Endometrium (tissue), 2 donors: ENCODE results near the gene RITA1.
"Not testable (repeated sequence)": the region's sequence is repeated elsewhere in the genome, so short reads cannot be mapped to it uniquely, and the experiment has no call there.

Source experiments
- FAIRE-seq: peaks from 2 replicates; lab custom pipeline; 2012; peaks lifted over from hg19 to GRCh38; lab: Jason Lieb, UNC
- donor health status: control.
- donor health status: control.

The RITA1 gene

DNA sequence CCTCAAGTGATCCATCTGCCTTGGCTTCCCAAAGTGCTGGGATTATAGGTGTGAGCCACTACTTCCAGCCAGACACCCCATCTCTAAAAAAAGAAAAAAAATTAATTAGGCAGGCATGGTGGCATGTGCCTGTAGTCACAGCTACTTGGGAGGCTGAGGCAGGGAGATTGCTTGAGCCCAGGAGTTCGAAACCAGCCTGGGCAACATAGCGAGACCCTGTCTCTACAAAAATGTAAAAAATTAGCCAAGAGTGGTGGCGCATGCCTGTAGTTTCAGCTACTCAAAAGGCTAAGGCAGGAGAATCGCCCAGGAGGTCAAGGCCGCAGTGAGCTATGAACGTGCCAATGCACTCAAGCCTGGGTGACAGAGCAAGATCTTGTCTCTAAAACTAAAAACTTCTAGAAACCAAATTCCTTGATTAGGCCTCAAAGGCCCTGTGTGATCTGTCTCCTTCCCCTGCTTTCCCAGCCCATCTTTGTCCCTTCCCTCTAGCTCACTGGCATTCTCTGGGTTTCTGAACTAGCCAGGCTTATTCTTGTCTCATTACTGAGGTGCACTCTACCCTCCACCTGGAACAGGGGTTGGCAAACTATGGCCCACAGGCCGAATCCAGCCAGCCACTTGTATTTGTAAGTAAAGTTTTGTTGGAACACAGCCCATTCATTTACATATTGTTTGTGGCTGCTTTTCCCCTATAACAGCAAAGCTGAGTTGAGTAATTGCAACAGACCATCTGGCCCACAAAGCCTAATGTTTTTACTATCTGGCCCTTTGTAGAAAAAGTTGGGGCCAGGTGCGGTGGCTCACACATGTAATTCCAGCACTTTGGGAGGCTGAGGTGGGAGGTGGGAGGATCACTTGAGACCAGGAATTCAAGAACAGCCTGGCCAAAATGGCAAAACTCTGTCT lies 18.6 kb downstream of the RITA1 start:
- FAIRE-seq, result no peak

DNA sequence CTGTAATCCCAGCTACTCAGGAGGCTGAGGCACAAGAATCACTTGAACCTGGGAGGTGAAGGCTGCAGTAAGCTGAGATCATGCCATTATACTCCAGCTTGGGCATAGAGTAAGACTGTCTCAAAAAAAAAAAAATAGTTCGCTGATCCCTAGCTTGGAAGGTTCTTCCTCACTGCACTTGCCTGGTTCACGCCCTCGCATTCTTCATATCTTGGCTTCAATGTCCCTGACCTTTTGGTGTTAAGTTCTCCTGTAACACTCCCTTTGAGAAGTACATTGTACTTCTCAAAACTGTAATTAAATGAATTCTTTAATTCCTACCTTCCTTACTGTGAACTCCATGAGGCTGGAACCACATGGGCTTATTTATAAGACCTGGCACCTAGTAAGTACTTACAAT lies 19.3 kb downstream of the RITA1 start:
- FAIRE-seq, result no peak

- FAIRE-seq, result not testable (repeated sequence)
Observed at GRCh38 chr12:113206802-113207201, 21.3 kb downstream of the RITA1 start.

- no peak for FAIRE-seq
Observed at GRCh38 chr12:113207613-113208040, 22.1 kb downstream of the RITA1 start.

- FAIRE-seq, result no peak
Observed at GRCh38 chr12:113208041-113208934, 22.8 kb downstream of the RITA1 start.

- no peak for FAIRE-seq
Observed at GRCh38 chr12:113211160-113211559, 25.6 kb downstream of the RITA1 start.

GRCh38 chr12:113214895-113215400 lies 29.4 kb downstream of the RITA1 start:
- no peak for FAIRE-seq

DNA sequence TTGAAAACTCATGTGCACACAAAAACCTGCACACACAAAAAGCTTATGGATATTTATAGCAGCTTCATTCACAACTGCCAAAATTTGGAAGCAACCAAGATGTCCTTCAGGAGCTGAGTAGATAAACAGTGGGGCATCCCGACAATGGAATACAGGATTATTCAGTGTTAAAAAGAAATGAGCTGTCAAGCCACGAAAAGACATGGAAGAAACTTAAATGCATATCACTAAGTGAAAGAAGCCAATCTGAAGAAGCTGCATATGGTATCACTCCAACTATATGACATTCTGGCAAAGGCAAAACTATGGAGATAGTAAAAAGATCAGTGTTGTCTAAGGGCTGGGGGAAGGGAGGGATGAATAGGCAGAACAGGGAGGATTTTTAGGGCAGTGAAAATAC lies 30.5 kb downstream of the RITA1 start:
- no peak for FAIRE-seq

GRCh38 chr12:113220593-113221180 lies 35.2 kb downstream of the RITA1 start:
- no peak for FAIRE-seq

- FAIRE-seq, result peak; percentile 99
Observed at GRCh38 chr12:113221181-113221996, 35.9 kb downstream of the RITA1 start, which contains the start of gene TPCN1. Gene TPCN1 (plus strand): TSS chr12:113221464. CDS start chr12:113226853, 5,389 bp downstream.

GRCh38 chr12:113221997-113222729 lies 36.6 kb downstream of the RITA1 start:
- FAIRE-seq, result no peak

- FAIRE-seq, result peak; percentile 37
Observed at GRCh38 chr12:113222730-113223531, 37.4 kb downstream of the RITA1 start.

DNA sequence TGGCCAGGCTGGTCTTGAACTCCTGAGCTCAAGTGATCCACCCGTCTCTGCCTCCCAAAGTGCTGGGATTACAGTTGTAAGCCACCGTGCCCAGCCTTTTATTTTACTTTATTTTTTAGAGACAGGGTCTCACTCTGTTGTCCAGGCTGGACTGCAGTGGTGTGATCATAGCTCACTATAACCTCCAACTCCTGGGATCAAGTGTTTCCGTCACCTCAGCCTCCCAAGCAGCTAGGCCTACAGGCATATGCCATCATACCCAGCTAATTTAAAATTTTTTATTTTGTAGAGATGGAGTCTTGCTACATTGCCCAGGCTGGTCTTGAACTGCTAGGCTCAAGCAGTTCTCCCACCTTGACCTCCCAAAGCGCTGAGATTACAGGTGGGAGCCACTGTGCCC lies 39.4 kb downstream of the RITA1 start:
- FAIRE-seq, result no peak

- FAIRE-seq, result no peak
Observed at GRCh38 chr12:113226696-113227568, 41.4 kb downstream of the RITA1 start.

GRCh38 chr12:113227686-113228391 lies 42.3 kb downstream of the RITA1 start:
- no peak for FAIRE-seq

- no peak for FAIRE-seq
Observed at GRCh38 chr12:113228394-113229028, 43.0 kb downstream of the RITA1 start.
